MCF 10A (cell line): ENCODE data around the gene AQP5. TPM values are rescaled to one million over a fixed set of nuclear protein-coding genes. Genes with fewer than 3 reads are reported as not detected.
"Not testable (repeated sequence)": the region's sequence is repeated elsewhere in the genome, so short reads cannot be mapped to it uniquely, and the experiment has no call there.

Experiments used
- BruUV-seq: library from RNA; stranded (reverse); fragments of 400-500 nt; replicated peaks from 2 replicates; lab custom pipeline; 2021; lab: Mats Ljungman, UMichigan
- CTCF ChIA-PET: fragments of 300-600 bp; sonication (Branson Sonifier 250); formaldehyde crosslinking; extraction: SDS; loops from one replicate; lab custom pipeline; 2021; ENCODE audit warnings: antibody characterized with exemption, inconsistent platforms; lab: Yijun Ruan, JAX
- POLR2A ChIA-PET: fragments of 300-600, 350-650 bp; sonication (Branson Sonifier 250); formaldehyde crosslinking; extraction: SDS; loops from one replicate; lab custom pipeline; 2020; ENCODE audit warnings: antibody characterized with exemption, inconsistent platforms; lab: Yijun Ruan, JAX
- DNase-seq: peaks from one replicate; pipeline ENCODE4 v3.0.0-alpha.2; 2018; ENCODE audit not compliant: unreplicated experiment
- H3K27ac Mint-ChIP-seq: one replicate; pipeline ENCODE4 v1.8.0; 2022; ENCODE audit warnings: mild to moderate bottlenecking, low read depth, mixed read lengths; ENCODE audit not compliant: unreplicated experiment
- H3K27me3 Mint-ChIP-seq: one replicate; pipeline ENCODE4 v1.8.0; 2022; ENCODE audit warnings: mixed read lengths; ENCODE audit not compliant: insufficient read depth, unreplicated experiment
- H3K36me3 Mint-ChIP-seq: one replicate; pipeline ENCODE4 v1.8.0; 2022; ENCODE audit warnings: mild to moderate bottlenecking, moderate library complexity, mixed read lengths; ENCODE audit not compliant: insufficient read depth, unreplicated experiment
- H3K4me1 Mint-ChIP-seq: one replicate; pipeline ENCODE4 v1.8.0; 2022; ENCODE audit warnings: mixed read lengths; ENCODE audit not compliant: insufficient read depth, unreplicated experiment
- H3K4me3 Mint-ChIP-seq: one replicate; pipeline ENCODE4 v1.8.0; 2022; ENCODE audit warnings: mild to moderate bottlenecking, moderate library complexity, mixed read lengths; ENCODE audit not compliant: unreplicated experiment
- H3K9me3 Mint-ChIP-seq: one replicate; pipeline ENCODE4 v1.8.0; 2022; ENCODE audit warnings: mixed read lengths; ENCODE audit not compliant: unreplicated experiment
- CTCF ChIP-seq: fragments of 200-600 bp; IDR thresholded peaks from one replicate; pipeline ENCODE4 v1.8.0; 2022; ENCODE audit warnings: antibody characterized with exemption, mild to moderate bottlenecking; ENCODE audit not compliant: unreplicated experiment
- intact Hi-C: fragments of 100-400 bp; cut with micrococcal nuclease; formaldehyde crosslinking; loops from 2 replicates; pipeline ENCODE4 v1.14.1; 2022
- total RNA-seq: library from RNA; stranded (reverse); gene quantifications from 2 replicates; pipeline ENCODE4 v1.2.3, GENCODE V29; 2022

The AQP5 gene
- total RNA-seq, 1 experiment from 2014 or later: not detected

GRCh38 chr12:49983892-49984291 lies 22.2 kb downstream of the AQP5 start:
- H3K27me3 Mint-ChIP-seq: no peaks in the 10 kb centered on the region
- intact Hi-C loops: no loop called here
- H3K27ac Mint-ChIP-seq: no peak overlapping the region
- CTCF ChIA-PET: interaction anchor here (0.6 to 9.4 kb wide), 6 partner anchors 9 to 101 kb away, joined by 3 to 92 read pairs (median 7); no protein-coding TSS in a partner anchor
- DNase-seq: peak; percentile 45
- H3K36me3 Mint-ChIP-seq: peaks cover 21% of the 10 kb centered on the region
- no peak for TF ChIP-seq CTCF
- no peaks in the 10 kb centered on the region for H3K9me3 Mint-ChIP-seq
- peaks cover 5% of the 10 kb centered on the region for H3K4me1 Mint-ChIP-seq
- POLR2A ChIA-PET: interaction anchor here (0.6 to 1.5 kb wide), 3 partner anchors 10 to 33 kb away, joined by 3 to 5 read pairs (median 4); no protein-coding TSS in a partner anchor
- no TSS peak for BruUV-seq
- no peak overlapping the region for H3K4me3 Mint-ChIP-seq

GRCh38 chr12:49984476-49985359 lies 23.0 kb downstream of the AQP5 start:
- Mint-ChIP-seq H3K4me1 (peaks cover 8% of the 10 kb centered on the region), H3K27me3 (no peaks in the 10 kb centered on the region)

GRCh38 chr12:49985981-49986380 lies 24.3 kb downstream of the AQP5 start:
- Mint-ChIP-seq H3K27me3 (no peaks in the 10 kb centered on the region), H3K36me3 (peaks cover 31% of the 10 kb centered on the region), H3K27ac (no peak overlapping the region), H3K4me1 (peaks cover 18% of the 10 kb centered on the region), H3K9me3 (no peaks in the 10 kb centered on the region), H3K4me3 (no peak overlapping the region)
- BruUV-seq: no TSS peak
- ChIA-PET POLR2A (no interaction called here), CTCF (interaction anchor here (0.7 to 1.8 kb wide), 5 partner anchors 19 to 928 kb away, joined by 3 to 5 read pairs (median 4); no protein-coding TSS in a partner anchor)
- intact Hi-C loops: no loop called here
- no peak for TF ChIP-seq CTCF
- no peak for DNase-seq

More at GRCh38 chr12:49984476-49985359, 23.0 kb downstream of the AQP5 start:
- ChIA-PET POLR2A (interaction anchor here (0.6 to 1.5 kb wide), 3 partner anchors 15 to 128 kb away, joined by 3 to 5 read pairs (median 4); partner anchors contain the start of gene COX14), CTCF (interaction anchor here (0.7 to 9.4 kb wide), 8 partner anchors 10 to 148 kb away, joined by 3 to 92 read pairs (median 4); no protein-coding TSS in a partner anchor)
- no TSS peak for BruUV-seq
- intact Hi-C loops: no loop called here
- TF ChIP-seq CTCF: no peak
- Mint-ChIP-seq H3K27ac (no peak overlapping the region), H3K9me3 (no peaks in the 10 kb centered on the region), H3K36me3 (peaks cover 24% of the 10 kb centered on the region), H3K4me3 (no peak overlapping the region)
- no peak for DNase-seq

GRCh38 chr12:49986476-49986875 lies 24.8 kb downstream of the AQP5 start:
- H3K27me3 Mint-ChIP-seq, H3K9me3 Mint-ChIP-seq, BruUV-seq, H3K27ac Mint-ChIP-seq, DNase-seq, POLR2A ChIA-PET, intact Hi-C loops, H3K4me3 Mint-ChIP-seq: not testable (repeated sequence)
- peaks cover 18% of the 10 kb centered on the region for H3K4me1 Mint-ChIP-seq
- peaks cover 32% of the 10 kb centered on the region for H3K36me3 Mint-ChIP-seq
- CTCF ChIA-PET: interaction anchor here (0.7 to 1.8 kb wide), 6 partner anchors 19 to 929 kb away, joined by 3 to 5 read pairs (median 4); no protein-coding TSS in a partner anchor
